HUES6 (cell line): ENCODE data around the gene ANXA1.

Experiments used
- H3K27ac ChIP-seq: 2 replicates; pipeline ENCODE4 v1.7.0; 2013; ENCODE audit warnings: low read depth, mild to moderate bottlenecking, low read length, inconsistent platforms
- H3K27me3 ChIP-seq: 2 replicates; pipeline ENCODE4 v1.6.1; 2013; ENCODE audit warnings: low read length; ENCODE audit not compliant: control insufficient read depth, insufficient read depth
- H3K36me3 ChIP-seq: 2 replicates; pipeline ENCODE4 v1.6.1; 2013; ENCODE audit warnings: low read length; ENCODE audit not compliant: control insufficient read depth, insufficient read depth
- H3K4me1 ChIP-seq: 2 replicates; pipeline ENCODE4 v1.6.1; 2013; ENCODE audit warnings: low read length; ENCODE audit not compliant: control insufficient read depth, insufficient read depth
- H3K4me3 ChIP-seq: 2 replicates; pipeline ENCODE4 v1.5.1; 2013; ENCODE audit warnings: low read depth, low read length
- H3K9ac ChIP-seq: one replicate; pipeline ENCODE4 v1.6.1; 2013; ENCODE audit warnings: mild to moderate bottlenecking, low read length
- H3K9me3 ChIP-seq: 2 replicates; pipeline ENCODE4 v1.6.1; 2013; ENCODE audit warnings: low read depth, low read length; ENCODE audit not compliant: control insufficient read depth, insufficient read depth

The ANXA1 gene

DNA sequence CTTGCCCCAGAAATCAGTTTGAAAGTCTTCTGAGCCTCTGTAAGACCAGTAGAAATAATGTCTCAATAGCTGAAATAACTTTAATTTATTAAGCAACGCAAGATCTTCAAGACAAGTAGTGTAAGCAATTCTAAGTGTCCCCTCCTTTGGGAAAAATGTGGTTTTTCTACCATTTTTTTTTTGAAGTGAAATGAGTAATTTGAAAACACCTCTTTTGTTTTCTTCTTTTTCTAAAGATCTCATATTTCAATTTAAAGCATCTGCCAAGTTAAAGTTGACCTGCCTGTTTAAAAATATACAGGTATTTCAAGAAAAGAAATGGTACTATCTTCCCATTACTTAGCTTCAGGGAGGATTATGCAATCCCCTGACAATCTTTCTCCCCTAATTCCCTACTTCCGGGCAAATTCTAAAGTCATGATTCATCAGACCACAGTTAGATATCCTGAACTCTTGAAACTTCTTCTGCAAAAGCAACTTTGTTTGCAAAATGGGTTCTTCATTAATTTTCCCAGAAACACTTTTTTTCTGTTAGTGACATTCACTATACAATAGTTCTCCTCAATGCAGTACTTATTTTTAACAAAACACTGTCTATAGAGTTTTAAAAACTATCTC is 7.8 kb upstream of the ANXA1 start:
- H3K27me3 ChIP-seq: no peaks in the 10 kb centered on the region
- H3K9ac ChIP-seq: no peak overlapping the region
- no peak overlapping the region for H3K4me3 ChIP-seq
- H3K36me3 ChIP-seq: no peaks in the 10 kb centered on the region
- peaks cover 18% of the 10 kb centered on the region for H3K4me1 ChIP-seq
- H3K27ac ChIP-seq: peak overlapping the region; percentile 67; the same call in 1 of the 2 replicates
- H3K9me3 ChIP-seq: no peaks in the 10 kb centered on the region

DNA sequence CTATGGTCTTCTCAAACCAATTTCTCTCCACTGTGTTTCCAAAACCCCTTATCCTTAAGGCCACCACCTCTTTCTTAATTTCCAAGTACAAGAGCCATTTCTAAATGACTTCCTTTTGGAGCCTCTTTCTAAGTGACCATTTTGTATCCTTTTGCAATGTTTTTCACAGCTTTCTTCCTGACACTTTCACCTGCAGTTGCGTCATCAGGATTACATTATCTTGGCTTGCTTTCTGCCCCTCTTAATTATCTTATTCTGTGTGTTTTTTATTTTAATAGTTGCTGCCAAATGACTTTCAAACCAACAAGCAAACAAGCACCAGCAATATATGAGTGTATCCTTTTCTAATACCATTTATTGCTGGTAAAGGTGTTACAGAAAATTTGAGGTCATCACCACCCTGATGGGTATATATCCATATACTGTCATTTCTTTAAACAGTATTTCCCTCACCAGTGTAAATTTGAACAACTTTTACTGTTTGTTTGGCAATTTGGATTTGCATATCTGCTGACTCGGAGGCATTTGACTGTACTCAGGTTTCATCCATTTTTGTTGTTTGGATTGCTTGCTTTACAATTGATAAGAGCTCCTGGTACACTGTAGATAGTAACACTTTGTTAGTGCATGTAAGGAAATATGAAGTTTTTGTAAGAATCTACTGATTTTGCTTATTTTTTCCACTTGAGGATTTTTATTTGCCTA is 5.4 kb upstream of the ANXA1 start:
- no peak overlapping the region for H3K9ac ChIP-seq
- H3K9me3 ChIP-seq: no peaks in the 10 kb centered on the region
- no peaks in the 10 kb centered on the region for H3K36me3 ChIP-seq
- H3K27ac ChIP-seq: no peak overlapping the region
- peaks cover 33% of the 10 kb centered on the region for H3K4me1 ChIP-seq
- H3K27me3 ChIP-seq: no peaks in the 10 kb centered on the region
- no peak overlapping the region for H3K4me3 ChIP-seq

DNA sequence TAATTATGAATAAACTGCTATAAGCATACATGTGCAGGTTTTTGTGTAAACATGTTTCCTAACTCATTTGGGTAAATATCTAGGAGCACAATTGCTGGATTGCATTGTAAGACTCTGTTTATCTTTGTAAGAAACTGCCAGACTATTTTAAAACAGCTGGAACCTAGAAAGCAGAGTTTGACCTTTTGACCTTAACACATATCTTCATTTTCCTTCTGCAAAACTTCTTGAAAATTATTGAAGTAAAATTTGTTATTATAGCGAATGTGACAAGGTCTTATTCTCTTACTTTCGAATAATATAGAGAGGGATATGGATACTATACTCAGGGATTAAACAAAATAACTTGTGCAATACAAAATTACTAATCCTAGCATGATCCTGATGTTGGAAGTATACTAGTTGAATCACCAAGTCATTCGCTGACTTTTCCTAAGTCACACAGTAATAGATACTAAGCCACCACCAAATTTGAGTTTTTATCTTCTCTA is 3.2 kb upstream of the ANXA1 start:
- no peaks in the 10 kb centered on the region for H3K27me3 ChIP-seq
- peak overlapping the region; percentile 80; the same call in 1 of the 2 replicates for H3K27ac ChIP-seq
- no peaks in the 10 kb centered on the region for H3K36me3 ChIP-seq
- H3K9ac ChIP-seq: no peak overlapping the region
- H3K9me3 ChIP-seq: no peaks in the 10 kb centered on the region
- peaks cover 53% of the 10 kb centered on the region for H3K4me1 ChIP-seq
- no peak overlapping the region for H3K4me3 ChIP-seq

DNA sequence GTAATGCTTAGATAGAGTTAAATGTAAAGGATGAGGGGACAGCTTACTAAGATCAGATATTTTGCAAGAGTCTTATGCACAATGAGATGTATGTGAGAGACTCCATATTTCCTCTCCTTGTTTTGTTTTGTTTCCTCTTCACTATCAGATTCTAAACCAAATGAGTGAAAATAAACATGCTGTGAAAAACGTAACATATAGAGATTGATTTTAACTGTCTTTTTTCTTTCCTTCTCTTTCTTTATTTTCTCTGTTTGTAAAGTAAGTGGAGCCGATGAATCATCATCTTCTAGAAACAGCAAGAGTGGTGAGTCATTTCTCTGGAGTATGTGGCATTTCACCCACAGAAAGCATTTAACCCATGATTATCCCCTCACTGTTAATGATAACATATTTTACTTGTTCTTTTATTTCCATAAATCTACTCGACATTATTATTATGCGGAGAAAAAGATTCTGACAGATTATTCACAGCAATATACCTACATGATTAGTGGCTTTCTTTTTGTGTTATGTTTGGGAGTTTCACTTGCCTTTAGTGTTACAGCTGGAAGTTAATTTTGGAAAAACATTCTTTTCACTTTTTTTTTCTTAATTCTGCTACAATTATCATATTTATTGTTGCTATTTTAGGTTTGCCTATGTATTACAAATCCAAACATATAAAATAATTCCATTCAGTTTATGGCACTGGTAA is 2.1 kb upstream of the ANXA1 start:
- peak overlapping the region; percentile 5; the same call in 1 of the 2 replicates for H3K4me3 ChIP-seq
- no peaks in the 10 kb centered on the region for H3K9me3 ChIP-seq
- H3K27ac ChIP-seq: peak overlapping the region; percentile 80
- no peaks in the 10 kb centered on the region for H3K36me3 ChIP-seq
- H3K27me3 ChIP-seq: no peaks in the 10 kb centered on the region
- H3K4me1 ChIP-seq: peaks cover 53% of the 10 kb centered on the region
- H3K9ac ChIP-seq: peak overlapping the region; percentile 32

DNA sequence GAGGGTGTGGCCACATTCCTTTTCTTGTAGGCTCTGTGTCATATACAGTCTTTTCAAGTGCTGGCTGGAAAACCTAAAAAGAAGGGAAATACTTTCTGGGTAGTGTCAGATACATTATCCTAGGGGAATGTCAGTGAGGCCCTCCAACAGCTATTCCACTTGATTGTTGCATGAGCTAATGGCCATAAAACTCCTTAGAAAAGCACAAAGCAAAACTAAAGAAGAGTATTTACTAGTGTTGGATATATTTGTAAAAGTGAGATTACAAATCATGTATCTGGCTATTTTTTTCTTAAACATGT is 829 bp downstream of the ANXA1 start:
- no peak overlapping the region for H3K9ac ChIP-seq
- H3K4me1 ChIP-seq: peaks cover 50% of the 10 kb centered on the region

DNA sequence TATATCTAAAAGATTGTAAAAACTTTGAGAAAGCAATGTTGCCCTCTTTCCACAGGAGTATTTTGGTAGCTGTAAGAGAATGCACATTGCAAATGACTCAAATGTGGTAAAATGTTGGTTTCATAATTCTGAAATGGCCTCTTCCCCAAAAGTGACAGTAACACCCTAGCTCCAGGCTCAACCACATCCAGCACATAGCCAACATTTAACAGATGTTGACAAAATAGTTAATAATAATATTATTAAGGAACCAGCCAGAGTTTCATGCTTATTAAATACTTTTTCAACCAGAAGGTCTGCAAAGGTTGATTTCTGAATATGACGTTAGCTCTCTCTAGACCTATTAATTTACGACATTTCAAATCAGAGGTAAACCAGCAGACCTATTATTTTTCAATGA is 1.3 kb downstream of the ANXA1 start:
- no peak overlapping the region for H3K9ac ChIP-seq
- no peaks in the 10 kb centered on the region for H3K27me3 ChIP-seq
- no peaks in the 10 kb centered on the region for H3K36me3 ChIP-seq
- no peaks in the 10 kb centered on the region for H3K9me3 ChIP-seq
- peak overlapping the region; percentile 63; the same call in 1 of the 2 replicates for H3K27ac ChIP-seq
- peak overlapping the region; percentile 42; the same call in 1 of the 2 replicates for H3K4me3 ChIP-seq
- peaks cover 52% of the 10 kb centered on the region for H3K4me1 ChIP-seq

More for the DNA sequence above, 829 bp downstream of the ANXA1 start:
- Histone ChIP-seq H3K36me3 (no peaks in the 10 kb centered on the region), H3K9me3 (no peaks in the 10 kb centered on the region), H3K27me3 (no peaks in the 10 kb centered on the region), H3K4me3 (peak overlapping the region; percentile 42; the same call in 1 of the 2 replicates), H3K27ac (peak overlapping the region; percentile 63; the same call in 1 of the 2 replicates)

DNA sequence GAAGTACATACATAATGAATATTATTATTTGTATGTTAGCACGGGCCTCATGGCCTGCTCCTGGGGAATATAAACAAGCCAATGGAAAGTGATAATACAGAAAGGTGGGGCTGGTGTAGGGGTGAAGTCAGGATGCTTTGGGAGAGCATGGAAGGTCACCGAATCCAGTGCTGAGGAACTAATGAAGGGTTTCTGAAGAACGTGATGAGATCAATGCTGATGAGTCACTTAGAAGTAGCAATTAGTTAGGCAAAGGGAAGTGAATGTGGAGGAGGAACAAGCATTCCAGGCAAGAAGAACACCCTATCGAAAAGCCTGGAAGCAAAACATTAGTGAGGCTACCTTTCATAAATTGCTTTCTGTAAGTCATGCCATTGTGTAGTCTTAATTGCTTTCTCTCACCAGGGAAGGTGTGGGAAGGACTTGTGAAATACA is 2.1 kb downstream of the ANXA1 start:
- Histone ChIP-seq H3K4me1 (peaks cover 59% of the 10 kb centered on the region), H3K9me3 (no peaks in the 10 kb centered on the region), H3K9ac (no peak overlapping the region), H3K4me3 (no peak overlapping the region; the same call in 1 of the 2 replicates), H3K27me3 (no peaks in the 10 kb centered on the region), H3K36me3 (no peaks in the 10 kb centered on the region; the same call in 1 of the 2 replicates), H3K27ac (no peak overlapping the region)

DNA sequence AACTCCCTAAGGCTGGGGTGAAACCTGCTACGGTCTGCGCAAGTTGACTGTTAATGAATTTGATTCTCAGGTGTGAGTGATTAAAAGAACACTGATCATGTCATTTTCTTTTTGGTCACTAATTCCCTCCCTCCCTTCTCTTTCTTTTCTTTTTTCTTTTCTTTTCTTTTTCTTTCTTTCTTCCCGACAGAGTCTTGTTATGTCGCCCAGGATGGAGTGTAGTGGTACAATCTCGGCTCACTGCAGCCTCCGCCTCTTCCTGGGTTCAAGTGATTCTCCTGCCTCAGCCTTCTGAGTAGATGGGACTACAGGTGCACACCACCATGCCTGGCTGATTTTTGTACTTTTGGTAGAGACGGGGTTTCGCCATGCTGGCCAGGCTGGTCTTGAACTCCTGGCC is 2.6 kb downstream of the ANXA1 start:
- Histone ChIP-seq H3K4me1 (peaks cover 59% of the 10 kb centered on the region), H3K4me3 (no peak overlapping the region), H3K27me3 (no peaks in the 10 kb centered on the region), H3K27ac (no peak overlapping the region), H3K9ac (no peak overlapping the region), H3K36me3 (no peaks in the 10 kb centered on the region; the same call in 1 of the 2 replicates), H3K9me3 (no peaks in the 10 kb centered on the region)

DNA sequence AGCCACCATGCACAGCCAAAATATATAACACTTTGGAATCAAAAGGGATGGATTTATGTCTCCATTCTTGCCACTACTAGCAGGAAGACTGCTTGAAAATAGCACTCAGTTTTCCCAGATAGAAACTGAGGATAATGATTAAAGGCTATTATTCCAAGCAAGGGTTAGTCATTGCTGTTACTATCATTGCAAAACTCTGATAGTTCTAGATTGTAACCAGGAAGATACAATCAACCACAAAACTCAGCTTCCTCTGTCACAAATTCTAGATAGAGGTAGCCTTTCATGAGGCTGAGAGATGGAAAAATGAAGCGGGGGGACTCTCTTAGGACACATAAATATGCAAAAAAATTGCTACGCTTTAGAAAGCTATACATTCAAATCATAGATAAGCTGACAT is 3.1 kb downstream of the ANXA1 start:
- H3K4me3 ChIP-seq: no peak overlapping the region
- H3K4me1 ChIP-seq: peaks cover 57% of the 10 kb centered on the region
- no peak overlapping the region for H3K27ac ChIP-seq

DNA sequence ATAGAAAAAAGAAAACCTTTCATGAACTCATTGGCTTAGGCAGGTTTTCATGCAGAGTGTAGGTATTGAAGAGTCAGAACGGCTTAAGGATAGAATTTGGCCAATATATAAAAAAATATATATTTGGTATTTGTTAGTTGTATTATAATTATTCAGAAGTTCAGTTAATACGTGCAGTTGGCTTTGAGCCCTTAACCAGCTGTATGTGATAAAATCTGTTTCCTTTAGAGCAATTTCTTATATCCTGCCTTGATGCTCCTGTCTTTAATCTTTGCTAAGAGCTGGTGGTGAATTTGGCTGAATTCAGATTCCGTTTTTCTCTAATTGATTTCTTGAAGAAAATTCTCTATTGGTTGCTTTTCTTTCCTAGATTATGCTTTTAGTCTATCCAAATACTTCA is 3.7 kb downstream of the ANXA1 start:
- H3K36me3 ChIP-seq: no peaks in the 10 kb centered on the region; the same call in 1 of the 2 replicates
- H3K9me3 ChIP-seq: no peaks in the 10 kb centered on the region
- H3K4me1 ChIP-seq: peaks cover 54% of the 10 kb centered on the region
- no peak overlapping the region for H3K9ac ChIP-seq
- H3K27me3 ChIP-seq: no peaks in the 10 kb centered on the region
- H3K4me3 ChIP-seq: no peak overlapping the region
- H3K27ac ChIP-seq: no peak overlapping the region

More for the DNA sequence above, 3.1 kb downstream of the ANXA1 start:
- Histone ChIP-seq H3K27me3 (no peaks in the 10 kb centered on the region), H3K36me3 (no peaks in the 10 kb centered on the region; the same call in 1 of the 2 replicates), H3K9me3 (no peaks in the 10 kb centered on the region), H3K9ac (no peak overlapping the region)
